Tibial nerve (tissue), 4 donors: ENCODE measurements around the gene PKN2. TPM values are rescaled to one million over a fixed set of nuclear protein-coding genes. Genes with fewer than 3 reads are reported as not detected.
"Not testable (repeated sequence)": the region's sequence is repeated elsewhere in the genome, so short reads cannot be mapped to it uniquely, and the experiment has no call there.

Experiments used
- DNase-seq, 2 donors: peaks; one replicate each; pipeline ENCODE4 v3.0.0-alpha.2; 2019; ENCODE audit warnings: low spot score in 2 of 2
- H3K27ac ChIP-seq, 4 donors: fragments of 200-600 bp; sonication (generic) in 3 of 4; one replicate each; pipeline ENCODE4 v1.5.1; 2017 to 2019; ENCODE audit warnings: mild to moderate bottlenecking in 1 of 4
- H3K27me3 ChIP-seq, 2 donors: fragments of 200-600 bp; sonication (generic) in 1 of 2; one replicate each; pipeline versions ENCODE4 v1.5.1 to v1.6.0; 2017 to 2019
- H3K36me3 ChIP-seq, 3 donors: fragments of 200-600 bp; sonication (generic); one replicate each; pipeline ENCODE4 v1.5.1; 2018 to 2019
- H3K4me1 ChIP-seq, 4 donors: fragments of 200-600 bp; sonication (generic) in 3 of 4; one replicate each; pipeline ENCODE4 v1.5.1; 2017 to 2019
- H3K4me3 ChIP-seq, 4 donors: fragments of 200-600 bp; sonication (generic) in 3 of 4; one replicate each; pipeline ENCODE4 v1.5.1; 2017 to 2019; ENCODE audit warnings: mild to moderate bottlenecking in 1 of 4, moderate library complexity in 1 of 4
- H3K9me3 ChIP-seq, 4 donors: fragments of 200-600 bp; sonication (generic) in 3 of 4; one replicate each; pipeline ENCODE4 v1.5.1; 2017 to 2019
- EP300 ChIP-seq, 2 donors: sonication (generic); formaldehyde crosslinking; IDR thresholded peaks; one replicate each; pipeline ENCODE4 v1.6.1; 2017; ENCODE audit warnings: antibody characterized with exemption in 2 of 2, mild to moderate bottlenecking in 1 of 2
- POLR2A ChIP-seq, 2 donors: fragments of 450-650 bp; IDR thresholded peaks; one replicate each; pipeline ENCODE4 v1.6.1; 2017; ENCODE audit warnings: antibody characterized with exemption in 2 of 2, mild to moderate bottlenecking in 2 of 2, moderate library complexity in 2 of 2
- WGBS, 2 donors: methylation state at CpG; one replicate each; pipeline ENCODE4 v1.1.5; 2018; 5-methylcytosine and 5-hydroxymethylcytosine counted together
- total RNA-seq, 4 donors: library from RNA; depleted of rRNA; stranded (reverse); fragments of >200 nt; gene quantifications; one replicate each; pipeline ENCODE4 v1.1.0, GENCODE V29; 2016
- TF ChIP-seq, protein P1 (sequence below), 5 experiments: fragments of 200-600 bp in 3 of 5; fragments of 450-650 bp in 2 of 5; sonication (generic) in 3 of 5; IDR thresholded peaks; one replicate each; pipeline ENCODE4 v1.5.1; 2016 to 2019; ENCODE audit warnings: antibody characterized with exemption in 5 of 5, mild to moderate bottlenecking in 3 of 5, moderate library complexity in 2 of 5

Gene PKN2
- total RNA-seq, 4 donors from 2014 or later: 36.3 to 65.9 (median 50.1) TPM

DNA sequence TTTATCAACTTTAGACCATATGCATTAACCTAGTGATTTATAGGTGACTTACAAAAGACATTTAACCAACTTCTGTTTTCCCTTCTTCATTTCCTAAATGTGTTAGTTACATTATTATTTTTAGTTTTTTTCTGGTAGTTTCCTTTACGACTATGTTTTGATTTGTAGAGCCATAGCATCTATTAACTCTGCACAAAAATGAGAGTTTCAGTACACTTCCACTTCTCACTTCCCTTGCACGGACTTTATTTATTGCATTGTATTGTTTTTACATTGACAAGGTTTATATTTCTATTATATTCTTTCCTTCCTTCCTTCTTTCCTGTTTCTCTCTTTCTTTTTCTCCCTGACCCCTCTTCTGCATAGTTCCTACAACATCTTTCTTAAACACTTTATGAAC is 14.7 kb downstream of the PKN2 start:
- Histone ChIP-seq H3K4me1 (peaks cover 0 to 64% (median 7%) of the 10 kb centered on the region in 4 donors), H3K4me3 (no peak overlapping the region), H3K27ac (no peak overlapping the region), H3K9me3 (no peaks in the 10 kb centered on the region), H3K36me3 (peaks cover 0 to 7% (median 0%) of the 10 kb centered on the region in 3 donors), H3K27me3 (no peaks in the 10 kb centered on the region)
- no peak for TF ChIP-seq POLR2A (IDR thresholded peaks at IDR 0.05)
- TF ChIP-seq, protein P1, sequence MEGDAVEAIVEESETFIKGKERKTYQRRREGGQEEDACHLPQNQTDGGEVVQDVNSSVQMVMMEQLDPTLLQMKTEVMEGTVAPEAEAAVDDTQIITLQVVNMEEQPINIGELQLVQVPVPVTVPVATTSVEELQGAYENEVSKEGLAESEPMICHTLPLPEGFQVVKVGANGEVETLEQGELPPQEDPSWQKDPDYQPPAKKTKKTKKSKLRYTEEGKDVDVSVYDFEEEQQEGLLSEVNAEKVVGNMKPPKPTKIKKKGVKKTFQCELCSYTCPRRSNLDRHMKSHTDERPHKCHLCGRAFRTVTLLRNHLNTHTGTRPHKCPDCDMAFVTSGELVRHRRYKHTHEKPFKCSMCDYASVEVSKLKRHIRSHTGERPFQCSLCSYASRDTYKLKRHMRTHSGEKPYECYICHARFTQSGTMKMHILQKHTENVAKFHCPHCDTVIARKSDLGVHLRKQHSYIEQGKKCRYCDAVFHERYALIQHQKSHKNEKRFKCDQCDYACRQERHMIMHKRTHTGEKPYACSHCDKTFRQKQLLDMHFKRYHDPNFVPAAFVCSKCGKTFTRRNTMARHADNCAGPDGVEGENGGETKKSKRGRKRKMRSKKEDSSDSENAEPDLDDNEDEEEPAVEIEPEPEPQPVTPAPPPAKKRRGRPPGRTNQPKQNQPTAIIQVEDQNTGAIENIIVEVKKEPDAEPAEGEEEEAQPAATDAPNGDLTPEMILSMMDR (IDR thresholded peaks at IDR 0.05): no peak
- 42 to 49% methylated on average over 2 of the region's 2 CpGs for WGBS, 2 donors
- DNase-seq: no peak

DNA sequence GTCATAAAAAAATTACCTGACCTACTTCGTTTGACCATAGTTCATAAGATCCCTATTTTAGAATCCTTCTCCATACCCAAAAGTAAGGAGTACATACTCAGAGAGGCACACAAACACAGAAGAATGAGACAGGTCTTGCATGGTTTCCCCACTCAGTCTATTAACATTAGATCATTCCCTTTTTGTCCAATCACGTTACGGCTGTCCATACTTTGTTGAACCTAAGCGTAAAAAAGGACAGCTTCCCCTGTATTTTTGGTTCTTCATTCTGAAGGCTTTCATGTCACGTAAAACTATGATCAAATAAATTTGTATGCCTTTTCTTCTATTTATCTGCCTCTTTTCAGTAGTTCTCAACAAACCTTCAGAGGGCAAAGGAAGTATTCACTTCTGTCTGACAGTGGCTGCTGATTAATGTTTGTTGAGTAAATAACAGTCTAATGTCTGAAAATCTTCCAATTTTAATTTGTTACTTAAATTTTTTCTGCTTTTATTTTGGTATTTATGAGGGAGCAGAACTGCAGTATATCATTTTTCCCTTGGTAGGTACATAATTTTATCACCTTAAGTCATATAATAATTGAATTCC is 16.4 kb downstream of the PKN2 start:
- peak overlapping the region in 2 of 4 donors; percentile 27 to 81 for H3K27ac ChIP-seq
- TF ChIP-seq POLR2A (IDR thresholded peaks at IDR 0.05): no peak
- TF ChIP-seq, protein P1 (IDR thresholded peaks at IDR 0.05): no peak
- TF ChIP-seq EP300 (IDR thresholded peaks at IDR 0.05): no peak
- WGBS, 2 donors: 85 to 88% methylated on average over 5 of the region's 5 CpGs
- H3K36me3 ChIP-seq: no peaks in the 10 kb centered on the region
- no peak overlapping the region for H3K4me3 ChIP-seq
- H3K27me3 ChIP-seq: no peaks in the 10 kb centered on the region
- no peaks in the 10 kb centered on the region for H3K9me3 ChIP-seq
- DNase-seq: no peak
- H3K4me1 ChIP-seq: peaks cover 0 to 64% (median 7%) of the 10 kb centered on the region in 4 donors

DNA sequence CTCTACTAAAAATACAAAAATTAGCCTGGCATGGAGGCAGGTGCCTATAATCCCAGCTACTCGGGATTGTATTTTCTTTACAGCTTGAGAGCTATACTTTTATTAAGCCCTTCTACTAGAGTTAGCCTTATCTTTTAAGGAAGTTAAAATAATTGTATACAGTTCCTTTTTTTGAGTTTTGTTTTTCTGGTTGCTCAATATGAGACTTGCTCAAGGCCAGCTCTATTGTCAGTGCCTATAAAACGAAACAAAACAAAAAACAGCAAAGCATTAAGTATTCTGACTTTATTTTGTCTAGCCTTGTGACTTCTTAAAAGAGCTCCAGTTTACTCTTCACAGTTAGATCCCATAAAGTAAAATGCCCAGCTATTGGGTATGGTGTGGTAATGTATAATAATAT is 17.2 kb downstream of the PKN2 start:
- 52 to 55% methylated on average over 2 of the region's 2 CpGs for whole genome bisulfite sequencing, 2 donors
- Histone ChIP-seq H3K27ac (peak overlapping the region in 3 of 4 donors; percentile 27 to 81 (median 52)), H3K9me3 (no peaks in the 10 kb centered on the region), H3K36me3 (no peaks in the 10 kb centered on the region), H3K4me1 (peaks cover 0 to 57% (median 7%) of the 10 kb centered on the region in 4 donors), H3K4me3 (peak overlapping the region in 1 of 4 donors; percentile 1), H3K27me3 (no peaks in the 10 kb centered on the region)
- TF ChIP-seq, protein P1 (IDR thresholded peaks at IDR 0.05): no peak
- TF ChIP-seq POLR2A (IDR thresholded peaks at IDR 0.05) (no peak), EP300 (IDR thresholded peaks at IDR 0.05) (no peak)
- no peak for DNase-seq

DNA sequence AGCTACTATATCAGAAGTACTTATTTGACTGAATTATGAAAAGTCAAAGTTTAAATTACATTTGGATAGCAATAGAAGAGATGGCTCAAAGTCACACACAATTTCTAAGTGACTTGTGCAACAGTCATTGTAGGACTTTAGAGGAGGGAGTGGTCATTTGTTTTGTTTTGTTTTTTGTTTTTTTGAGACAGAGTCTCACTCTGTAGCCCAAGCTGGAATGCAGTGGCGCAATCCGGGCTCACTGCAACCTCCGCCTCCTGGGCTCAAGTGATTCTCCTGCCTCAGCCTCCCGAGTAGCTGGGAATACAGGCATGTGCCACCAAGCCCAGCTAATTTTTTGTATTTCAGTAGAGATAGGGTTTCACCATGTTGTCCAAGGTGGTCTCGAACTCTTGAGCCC is 17.7 kb downstream of the PKN2 start:
- peak overlapping the region in 3 of 4 donors; percentile 27 to 81 (median 52) for H3K27ac ChIP-seq
- H3K4me1 ChIP-seq: peaks cover 0 to 51% (median 7%) of the 10 kb centered on the region in 4 donors
- not testable (repeated sequence) for H3K9me3 ChIP-seq, H3K36me3 ChIP-seq, H3K27me3 ChIP-seq, DNase-seq
- peak overlapping the region in 1 of 4 donors; percentile 1 for H3K4me3 ChIP-seq
- WGBS, 2 donors: 84 to 87% methylated on average over 5 of the region's 5 CpGs

- Histone ChIP-seq H3K27me3 (no peaks in the 10 kb centered on the region), H3K36me3 (peaks cover 0 to 18% (median 0%) of the 10 kb centered on the region in 3 donors), H3K27ac (no peak overlapping the region), H3K4me1 (peaks cover 0 to 12% (median 0%) of the 10 kb centered on the region in 4 donors), H3K4me3 (no peak overlapping the region), H3K9me3 (no peaks in the 10 kb centered on the region)
- TF ChIP-seq, protein P1 (IDR thresholded peaks at IDR 0.05): no peak
- TF ChIP-seq POLR2A (IDR thresholded peaks at IDR 0.05): no peak
- no peak for TF ChIP-seq EP300 (IDR thresholded peaks at IDR 0.05)
- WGBS, 2 donors: 91 to 99% methylated on average over 2 of the region's 2 CpGs
- no peak for DNase-seq
Observed at GRCh38 chr1:88708011-88708410, 23.9 kb downstream of the PKN2 start.

- H3K27ac ChIP-seq, H3K4me3 ChIP-seq, DNase-seq, H3K9me3 ChIP-seq, H3K4me1 ChIP-seq, H3K27me3 ChIP-seq: not testable (repeated sequence)
- 100% methylated on average over 1 of the region's 1 CpG for WGBS, 2 donors
- peaks cover 0 to 18% (median 0%) of the 10 kb centered on the region in 3 donors for H3K36me3 ChIP-seq
Observed at GRCh38 chr1:88712907-88713306, 28.8 kb downstream of the PKN2 start.

DNA sequence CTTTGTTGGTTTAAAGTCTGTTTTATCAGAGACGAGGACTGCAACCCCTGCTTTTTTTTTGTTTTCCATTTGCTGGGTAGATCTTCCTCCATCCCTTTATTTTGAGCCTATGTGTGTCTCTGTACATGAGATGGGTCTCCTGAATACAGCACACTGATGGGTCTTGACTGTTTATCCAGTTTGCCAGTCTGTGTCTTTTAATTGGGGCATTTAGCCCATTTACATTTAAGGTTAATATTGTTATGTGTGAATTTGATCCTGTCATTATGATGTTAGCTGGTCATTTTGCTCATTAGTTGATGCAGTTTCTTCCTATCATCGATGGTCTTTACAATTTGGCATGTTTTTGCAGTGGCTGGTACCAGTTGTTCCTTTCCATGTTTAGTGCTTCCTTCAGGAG is 32.5 kb downstream of the PKN2 start:
- H3K9me3 ChIP-seq, DNase-seq, H3K4me1 ChIP-seq, H3K4me3 ChIP-seq, H3K27ac ChIP-seq, H3K27me3 ChIP-seq, H3K36me3 ChIP-seq: not testable (repeated sequence)
- WGBS, 2 donors: 89 to 94% methylated on average over 2 of the region's 2 CpGs
